ENCODE results near the gene TAF1.
"Not testable (repeated sequence)": the region's sequence is repeated elsewhere in the genome, so short reads cannot be mapped to it uniquely, and the experiment has no call there.

Gene TAF1

DNA sequence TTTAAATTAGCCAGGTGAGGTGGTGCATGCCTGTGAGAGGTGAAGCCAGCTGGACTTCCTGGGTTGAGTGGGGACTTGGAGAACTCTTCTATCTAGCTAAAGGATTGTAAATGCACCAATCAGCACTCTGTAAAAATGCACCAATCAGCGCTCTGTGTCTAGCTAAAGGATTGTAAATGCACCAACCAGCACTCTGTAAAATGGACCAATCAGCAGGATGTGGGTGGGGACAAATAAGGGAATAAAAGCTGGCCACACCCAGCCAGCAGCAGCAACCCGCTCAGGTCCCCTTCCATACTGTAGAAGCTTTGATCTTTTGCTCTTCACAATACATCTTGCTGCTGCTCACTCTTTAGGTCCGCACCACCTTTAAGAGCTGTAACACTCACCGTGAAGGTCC, 147.6 kb downstream of the TAF1 start:
- not testable (repeated sequence) for DNase-seq

DNA sequence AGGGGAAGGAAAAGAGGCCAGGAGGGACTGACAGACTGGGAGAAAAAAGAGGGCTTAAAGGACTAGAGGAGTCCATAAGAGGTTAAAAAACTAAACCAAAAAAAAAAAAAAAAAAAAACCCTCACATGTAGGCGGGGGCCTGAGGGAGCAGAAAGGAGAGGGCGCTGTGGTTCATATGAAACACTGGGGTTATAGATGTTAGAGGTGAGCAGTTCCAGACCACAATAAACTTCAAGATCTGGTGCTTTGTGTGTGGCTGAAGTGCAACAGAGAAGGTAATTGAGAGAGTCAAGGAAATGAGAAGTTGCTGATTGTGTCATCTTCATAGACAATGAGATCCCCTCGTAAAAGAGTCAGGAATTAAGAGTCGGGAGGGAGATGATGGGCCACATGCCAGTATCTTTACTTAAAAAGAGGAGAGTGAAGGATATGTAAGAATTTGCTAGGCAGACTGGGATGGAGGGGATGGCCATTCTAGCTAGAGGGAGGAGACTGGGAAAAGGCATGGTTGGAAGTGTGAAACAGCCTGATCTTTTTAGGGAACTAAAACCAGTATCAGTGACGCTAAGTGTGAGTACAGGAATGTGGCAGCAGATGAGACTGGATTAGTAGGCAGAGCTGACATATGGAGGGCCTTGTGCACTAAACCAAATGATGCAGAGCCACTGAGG, 148.3 kb downstream of the TAF1 start:
- peak; percentile 43 for DNase-seq

DNA sequence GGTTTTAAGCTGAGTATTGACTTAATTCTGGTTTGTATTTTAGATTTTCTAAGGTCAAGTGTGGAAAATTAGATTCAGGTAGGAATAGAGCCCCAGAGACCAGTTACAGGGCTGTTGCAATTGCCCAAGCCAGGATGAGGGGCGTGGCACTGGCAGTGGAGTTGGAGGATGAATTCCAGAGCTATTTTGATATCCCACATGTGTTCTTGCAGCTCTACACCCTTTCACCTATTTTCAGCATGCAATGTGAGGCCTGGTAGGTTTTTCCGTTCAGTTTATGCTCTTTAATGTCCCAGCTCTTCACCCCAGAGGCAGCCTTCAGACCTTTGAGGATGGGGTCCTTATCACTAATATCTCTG, 148.9 kb downstream of the TAF1 start:
- DNase-seq: no peak
